Activated CD8-positive, alpha-beta T cell treated with anti-CD3 and anti-CD28 coated beads for 36 hours (primary cell): ENCODE data around the gene UQCC2. TPM values are rescaled to one million over a fixed set of nuclear protein-coding genes. Genes with fewer than 3 reads are reported as not detected.

ENCODE experiments used
- ATAC-seq: fragments of 200-7000 bp; cut with Tn5 transposase; one replicate; pipeline ENCODE4 v1.10.0; 2021; ENCODE audit warnings: mild to moderate bottlenecking, moderate library complexity
- CTCF ChIA-PET: fragments of 350-600 bp; sonication (Branson Sonifier 250); formaldehyde crosslinking; loops from one replicate; lab custom pipeline; 2021; ENCODE audit warnings: antibody characterized with exemption; lab: Charles Lee
- POLR2A ChIA-PET: fragments of 350-600 bp; sonication (Branson Sonifier 250); formaldehyde crosslinking; loops from one replicate; lab custom pipeline; 2021; ENCODE audit warnings: antibody characterized with exemption; lab: Charles Lee
- DNase-seq: peaks from one replicate; pipeline ENCODE4 v3.0.0-alpha.2; 2020
- H3K27ac Mint-ChIP-seq: one replicate; pipeline ENCODE4 v1.8.0; 2021; ENCODE audit warnings: mild to moderate bottlenecking, mixed read lengths
- H3K27me3 Mint-ChIP-seq: one replicate; pipeline ENCODE4 v1.8.0; 2021; ENCODE audit warnings: mixed read lengths
- H3K36me3 Mint-ChIP-seq: one replicate; pipeline ENCODE4 v1.8.0; 2021; ENCODE audit warnings: low read depth, mixed read lengths
- H3K4me1 Mint-ChIP-seq: one replicate; pipeline ENCODE4 v1.8.0; 2021; ENCODE audit warnings: low read depth, mixed read lengths
- H3K4me3 Mint-ChIP-seq: one replicate; pipeline ENCODE4 v1.8.0; 2021; ENCODE audit warnings: mild to moderate bottlenecking, moderate library complexity, mixed read lengths
- H3K9me3 Mint-ChIP-seq: one replicate; pipeline ENCODE4 v1.8.0; 2021; ENCODE audit warnings: mixed read lengths
- intact Hi-C: fragments of 100-400 bp; cut with micrococcal nuclease; formaldehyde crosslinking; loops from one replicate; pipeline ENCODE4 v1.10.0; 2022
- total RNA-seq, 2 experiments: library from RNA; stranded (reverse); gene quantifications; one replicate each; pipeline ENCODE4 v1.2.3, GENCODE V29; 2021
- TF ChIP-seq, protein P1 (sequence below): fragments of 200-600 bp; IDR thresholded peaks from one replicate; pipeline ENCODE4 v1.8.0; 2022; ENCODE audit warnings: antibody characterized with exemption, mild to moderate bottlenecking

Gene UQCC2
- total RNA-seq, 2 experiments from 2014 or later = 127 to 128 TPM

DNA sequence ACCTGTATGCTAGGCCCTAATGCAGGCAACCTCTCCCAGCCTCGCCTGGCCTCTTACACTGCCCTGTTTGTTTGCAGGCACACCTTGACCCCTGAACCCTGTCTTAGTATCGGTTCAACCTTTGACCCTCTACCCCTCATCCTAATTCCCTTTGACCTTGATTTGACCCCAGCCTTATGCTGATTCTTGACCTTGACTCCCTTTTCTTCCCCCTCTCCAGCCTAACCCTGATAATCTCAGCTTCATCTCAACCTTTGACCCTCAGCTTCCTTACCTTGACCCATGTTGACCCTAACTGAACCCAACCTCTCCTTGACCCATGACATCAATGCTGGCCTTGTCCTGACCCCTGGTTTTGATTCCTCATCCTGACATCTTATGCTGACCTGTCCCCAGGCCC, 33.8 kb downstream of the UQCC2 start:
- ATAC-seq (no peak), DNase-seq (no peak)
- TF ChIP-seq, protein P1, sequence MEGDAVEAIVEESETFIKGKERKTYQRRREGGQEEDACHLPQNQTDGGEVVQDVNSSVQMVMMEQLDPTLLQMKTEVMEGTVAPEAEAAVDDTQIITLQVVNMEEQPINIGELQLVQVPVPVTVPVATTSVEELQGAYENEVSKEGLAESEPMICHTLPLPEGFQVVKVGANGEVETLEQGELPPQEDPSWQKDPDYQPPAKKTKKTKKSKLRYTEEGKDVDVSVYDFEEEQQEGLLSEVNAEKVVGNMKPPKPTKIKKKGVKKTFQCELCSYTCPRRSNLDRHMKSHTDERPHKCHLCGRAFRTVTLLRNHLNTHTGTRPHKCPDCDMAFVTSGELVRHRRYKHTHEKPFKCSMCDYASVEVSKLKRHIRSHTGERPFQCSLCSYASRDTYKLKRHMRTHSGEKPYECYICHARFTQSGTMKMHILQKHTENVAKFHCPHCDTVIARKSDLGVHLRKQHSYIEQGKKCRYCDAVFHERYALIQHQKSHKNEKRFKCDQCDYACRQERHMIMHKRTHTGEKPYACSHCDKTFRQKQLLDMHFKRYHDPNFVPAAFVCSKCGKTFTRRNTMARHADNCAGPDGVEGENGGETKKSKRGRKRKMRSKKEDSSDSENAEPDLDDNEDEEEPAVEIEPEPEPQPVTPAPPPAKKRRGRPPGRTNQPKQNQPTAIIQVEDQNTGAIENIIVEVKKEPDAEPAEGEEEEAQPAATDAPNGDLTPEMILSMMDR = no peak
- Mint-ChIP-seq H3K4me3 (no peak overlapping the region), H3K9me3 (no peaks in the 10 kb centered on the region), H3K27ac (no peak overlapping the region), H3K4me1 (peaks cover 4% of the 10 kb centered on the region), H3K36me3 (peaks cover 54% of the 10 kb centered on the region), H3K27me3 (no peaks in the 10 kb centered on the region)
- POLR2A ChIA-PET = interaction anchor here (0.6 kb wide), 1 partner anchor 57 kb away, joined by 4 read pairs; no protein-coding TSS in a partner anchor
- CTCF ChIA-PET = no interaction called here
- intact Hi-C loops = no loop called here

DNA sequence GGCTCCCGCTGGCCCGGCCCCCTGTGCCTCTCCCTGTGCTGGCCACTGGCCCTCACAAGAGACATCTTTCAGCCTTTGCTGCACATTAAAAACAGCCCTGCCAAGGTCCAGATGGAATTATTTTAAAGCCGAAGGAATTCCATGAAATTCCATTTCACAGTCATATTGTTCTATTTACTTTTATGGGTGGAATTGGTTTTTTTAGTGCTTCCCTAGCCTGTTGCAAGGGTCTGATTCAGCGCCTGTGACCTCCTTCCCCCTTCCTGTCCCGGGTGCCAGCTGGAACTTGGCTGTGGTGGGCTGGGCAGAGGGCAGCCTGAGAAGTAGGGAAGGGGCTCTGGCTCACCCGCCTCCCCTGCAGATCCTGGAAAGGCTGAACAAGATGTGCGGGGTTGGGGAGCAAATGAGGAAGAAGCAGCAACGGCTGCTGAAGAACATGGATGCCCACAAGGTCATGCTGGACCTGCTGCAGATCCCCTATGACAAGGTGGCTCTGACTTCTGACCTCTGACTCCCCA, 34.3 kb downstream of the UQCC2 start:
- TF ChIP-seq, protein P1 = no peak
- H3K27me3 Mint-ChIP-seq = no peaks in the 10 kb centered on the region
- no peak overlapping the region for H3K27ac Mint-ChIP-seq
- CTCF ChIA-PET = no interaction called here
- peaks cover under 1% of the 10 kb centered on the region for H3K4me1 Mint-ChIP-seq
- H3K36me3 Mint-ChIP-seq = peaks cover 52% of the 10 kb centered on the region
- H3K9me3 Mint-ChIP-seq = no peaks in the 10 kb centered on the region
- intact Hi-C loops = no loop called here
- ATAC-seq (no peak), DNase-seq (no peak)
- no peak overlapping the region for H3K4me3 Mint-ChIP-seq
- POLR2A ChIA-PET = interaction anchor here (0.6 kb wide), 1 partner anchor 57 kb away, joined by 4 read pairs; no protein-coding TSS in a partner anchor

DNA sequence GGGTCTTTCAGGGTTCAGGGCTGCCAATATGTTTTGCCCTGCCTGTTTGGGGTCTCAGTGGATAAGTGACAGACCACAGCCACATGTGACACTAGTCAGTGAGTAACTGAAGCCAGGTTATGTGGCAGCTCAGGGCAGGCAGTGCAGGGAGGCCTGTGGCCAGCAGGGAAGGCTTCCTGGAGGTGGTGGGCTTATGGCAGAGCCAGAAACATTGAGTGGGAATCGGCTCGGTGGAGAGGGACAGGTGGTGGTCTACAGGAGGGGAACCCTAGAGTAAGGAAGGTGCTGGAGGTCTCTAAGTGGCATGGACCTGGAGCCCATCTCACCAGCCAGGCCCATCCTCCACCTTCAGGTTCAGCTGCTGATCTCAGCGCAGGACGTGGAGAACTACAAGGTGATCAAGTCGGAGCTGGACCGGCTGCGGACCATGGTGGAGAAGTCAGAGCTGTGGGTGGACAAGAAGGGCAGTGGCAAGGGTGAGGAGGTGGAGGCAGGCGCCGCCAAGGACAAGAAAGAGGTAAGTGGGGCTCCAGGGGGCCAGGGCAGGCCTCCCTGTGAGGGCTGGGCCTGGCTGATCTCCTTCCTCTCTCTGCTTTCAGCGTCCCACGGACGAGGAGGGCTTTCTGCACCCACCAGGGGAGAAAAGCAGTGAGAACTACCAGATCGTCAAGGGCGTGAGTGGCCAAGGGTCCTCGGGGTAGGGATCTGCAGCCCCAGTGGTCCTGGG, 34.9 kb downstream of the UQCC2 start:
- ATAC-seq = no peak
- POLR2A ChIA-PET = interaction anchor here (0.8 to 1.3 kb wide), 3 partner anchors 14 to 55 kb away, joined by 3 to 5 read pairs (median 4); no protein-coding TSS in a partner anchor

DNA sequence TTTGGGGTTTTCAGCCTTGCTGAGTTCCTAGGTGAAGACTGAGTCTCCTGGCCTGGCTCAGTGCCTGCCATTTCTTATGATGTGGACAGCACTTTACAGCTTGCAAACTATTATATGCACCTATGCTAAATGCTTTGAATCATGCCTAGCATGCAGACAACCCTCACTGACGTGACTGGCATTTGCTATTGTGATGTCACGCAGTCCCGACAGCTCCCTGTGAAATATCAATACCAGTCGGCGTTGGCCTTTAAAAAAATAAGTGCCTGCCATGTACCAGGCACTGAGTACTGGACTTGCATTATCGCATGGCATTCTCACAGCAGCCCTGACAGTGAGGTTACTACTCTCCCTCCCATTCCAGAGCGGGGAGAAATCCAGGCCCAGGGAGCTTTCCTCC, 35.5 kb downstream of the UQCC2 start:
- DNase-seq = no peak
- H3K9me3 Mint-ChIP-seq = no peaks in the 10 kb centered on the region
- H3K27ac Mint-ChIP-seq = no peak overlapping the region
- POLR2A ChIA-PET = interaction anchor here (0.8 to 1.3 kb wide), 3 partner anchors 14 to 54 kb away, joined by 3 to 5 read pairs (median 4); no protein-coding TSS in a partner anchor
- H3K4me3 Mint-ChIP-seq = no peak overlapping the region
- ATAC-seq = no peak
- peaks cover 49% of the 10 kb centered on the region for H3K36me3 Mint-ChIP-seq
- TF ChIP-seq, protein P1 = no peak
- no peaks in the 10 kb centered on the region for H3K27me3 Mint-ChIP-seq
- no peaks in the 10 kb centered on the region for H3K4me1 Mint-ChIP-seq
- intact Hi-C loops = no loop called here
- CTCF ChIA-PET = no interaction called here

More for the DNA sequence above, 34.9 kb downstream of the UQCC2 start:
- TF ChIP-seq, protein P1 = no peak
- Mint-ChIP-seq H3K4me1 (no peaks in the 10 kb centered on the region), H3K36me3 (peaks cover 53% of the 10 kb centered on the region), H3K27me3 (no peaks in the 10 kb centered on the region), H3K9me3 (no peaks in the 10 kb centered on the region), H3K4me3 (no peak overlapping the region), H3K27ac (no peak overlapping the region)
- CTCF ChIA-PET = no interaction called here
- no peak for DNase-seq
- intact Hi-C loops = no loop called here

DNA sequence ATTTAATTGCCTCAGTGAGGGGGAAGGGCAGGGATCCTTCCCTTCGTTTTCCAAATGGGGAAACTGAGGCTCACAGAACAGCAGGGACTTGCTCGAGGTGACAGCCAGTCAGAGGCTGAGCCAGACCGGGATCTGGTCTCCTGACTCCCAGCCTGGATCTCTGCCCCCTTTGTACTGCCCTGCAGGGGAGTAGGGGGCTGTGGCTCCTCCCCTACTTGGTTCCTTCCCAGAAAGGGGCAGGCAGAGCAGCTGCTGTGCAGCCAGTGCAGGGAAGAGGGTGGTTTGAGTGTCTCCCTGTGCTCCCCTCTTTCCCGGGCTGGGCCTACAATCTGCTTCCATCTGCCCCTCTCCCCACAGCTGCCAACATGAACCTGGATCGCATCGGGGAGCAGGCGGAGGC, 37.6 kb downstream of the UQCC2 start:
- no peak overlapping the region for H3K4me3 Mint-ChIP-seq
- H3K36me3 Mint-ChIP-seq = peaks cover 38% of the 10 kb centered on the region
- TF ChIP-seq, protein P1 = no peak
- no peak overlapping the region for H3K27ac Mint-ChIP-seq
- no peaks in the 10 kb centered on the region for H3K9me3 Mint-ChIP-seq
- no peaks in the 10 kb centered on the region for H3K4me1 Mint-ChIP-seq
- H3K27me3 Mint-ChIP-seq = no peaks in the 10 kb centered on the region
- POLR2A ChIA-PET = no interaction called here
- ATAC-seq = no peak
- CTCF ChIA-PET = no interaction called here
- intact Hi-C loops = no loop called here
- no peak for DNase-seq
